Keratinocyte (primary cell): ENCODE measurements around the gene DPY19L2.
"Not testable (repeated sequence)": the region's sequence is repeated elsewhere in the genome, so short reads cannot be mapped to it uniquely, and the experiment has no call there.

Source experiments
- EZH2 ChIP-seq: IDR thresholded peaks from one replicate; pipeline ENCODE4 v1.6.1; 2012; ENCODE audit warnings: inconsistent platforms, mild to moderate bottlenecking, low read length, moderate library complexity
- TF ChIP-seq, protein P1 (sequence below), 3 experiments: IDR thresholded peaks in 1 of 3; conservative IDR thresholded peaks in 1 of 3; optimal IDR thresholded peaks in 1 of 3; 2 replicates in 2 of 3; 3 replicates in 1 of 3; pipeline versions ENCODE3 to v1.5.1; 2011; ENCODE audit warnings: low read length in 3 of 3, mild to moderate bottlenecking in 3 of 3, moderate library complexity in 2 of 3, control low read depth in 1 of 3, inconsistent platforms in 1 of 3; ENCODE audit not compliant: insufficient read depth in 2 of 3; ENCODE audit errors: extremely low read depth in 1 of 3

- TF ChIP-seq, protein P1, sequence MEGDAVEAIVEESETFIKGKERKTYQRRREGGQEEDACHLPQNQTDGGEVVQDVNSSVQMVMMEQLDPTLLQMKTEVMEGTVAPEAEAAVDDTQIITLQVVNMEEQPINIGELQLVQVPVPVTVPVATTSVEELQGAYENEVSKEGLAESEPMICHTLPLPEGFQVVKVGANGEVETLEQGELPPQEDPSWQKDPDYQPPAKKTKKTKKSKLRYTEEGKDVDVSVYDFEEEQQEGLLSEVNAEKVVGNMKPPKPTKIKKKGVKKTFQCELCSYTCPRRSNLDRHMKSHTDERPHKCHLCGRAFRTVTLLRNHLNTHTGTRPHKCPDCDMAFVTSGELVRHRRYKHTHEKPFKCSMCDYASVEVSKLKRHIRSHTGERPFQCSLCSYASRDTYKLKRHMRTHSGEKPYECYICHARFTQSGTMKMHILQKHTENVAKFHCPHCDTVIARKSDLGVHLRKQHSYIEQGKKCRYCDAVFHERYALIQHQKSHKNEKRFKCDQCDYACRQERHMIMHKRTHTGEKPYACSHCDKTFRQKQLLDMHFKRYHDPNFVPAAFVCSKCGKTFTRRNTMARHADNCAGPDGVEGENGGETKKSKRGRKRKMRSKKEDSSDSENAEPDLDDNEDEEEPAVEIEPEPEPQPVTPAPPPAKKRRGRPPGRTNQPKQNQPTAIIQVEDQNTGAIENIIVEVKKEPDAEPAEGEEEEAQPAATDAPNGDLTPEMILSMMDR (optimal IDR thresholded peaks at IDR 0.05 in 1 of 3, IDR thresholded peaks at IDR 0.05 in 1 of 3, conservative IDR thresholded peaks at IDR 0.05 in 1 of 3; ENCODE audit: extremely low read depth in 1 of 3, insufficient read depth in 2 of 3, low read length in 3 of 3), result not testable (repeated sequence)
- TF ChIP-seq EZH2, result not testable (repeated sequence)
Measured at GRCh38 chr12:63611285-63611684, 57.0 kb downstream of the DPY19L2 start.
